ENCODE measurements around the gene NAALAD2. TPM values are rescaled to one million over a fixed set of nuclear protein-coding genes. Genes with fewer than 3 reads are reported as not detected.
"Not testable (repeated sequence)": the region's sequence is repeated elsewhere in the genome, so short reads cannot be mapped to it uniquely, and the experiment has no call there.

The NAALAD2 gene
- total and polyA plus RNA-seq, 8 donors, result 0.13 to 1.8 (median 0.35) TPM

DNA sequence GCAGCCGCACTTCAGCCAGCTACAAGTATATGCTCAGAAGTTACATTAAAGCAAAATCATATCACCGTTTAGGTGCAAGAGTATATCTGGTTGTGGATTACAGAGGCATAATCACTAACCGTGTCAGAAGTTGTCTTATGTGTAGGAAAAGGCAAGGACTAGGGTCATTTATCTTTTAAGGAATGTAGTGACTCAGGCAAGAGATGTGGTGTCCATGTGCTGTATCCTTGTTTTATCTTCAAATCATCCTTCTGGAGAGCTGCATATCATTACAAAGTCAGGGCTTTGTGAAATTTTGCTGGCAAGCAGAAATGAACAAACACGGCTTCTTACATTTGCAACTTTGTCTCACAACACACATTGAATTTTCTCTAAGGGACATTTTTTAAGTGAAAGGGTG, 101.1 kb downstream of the NAALAD2 start:
- H3K4me3 ChIP-seq, result no peak overlapping the region
- TF ChIP-seq, protein P1, sequence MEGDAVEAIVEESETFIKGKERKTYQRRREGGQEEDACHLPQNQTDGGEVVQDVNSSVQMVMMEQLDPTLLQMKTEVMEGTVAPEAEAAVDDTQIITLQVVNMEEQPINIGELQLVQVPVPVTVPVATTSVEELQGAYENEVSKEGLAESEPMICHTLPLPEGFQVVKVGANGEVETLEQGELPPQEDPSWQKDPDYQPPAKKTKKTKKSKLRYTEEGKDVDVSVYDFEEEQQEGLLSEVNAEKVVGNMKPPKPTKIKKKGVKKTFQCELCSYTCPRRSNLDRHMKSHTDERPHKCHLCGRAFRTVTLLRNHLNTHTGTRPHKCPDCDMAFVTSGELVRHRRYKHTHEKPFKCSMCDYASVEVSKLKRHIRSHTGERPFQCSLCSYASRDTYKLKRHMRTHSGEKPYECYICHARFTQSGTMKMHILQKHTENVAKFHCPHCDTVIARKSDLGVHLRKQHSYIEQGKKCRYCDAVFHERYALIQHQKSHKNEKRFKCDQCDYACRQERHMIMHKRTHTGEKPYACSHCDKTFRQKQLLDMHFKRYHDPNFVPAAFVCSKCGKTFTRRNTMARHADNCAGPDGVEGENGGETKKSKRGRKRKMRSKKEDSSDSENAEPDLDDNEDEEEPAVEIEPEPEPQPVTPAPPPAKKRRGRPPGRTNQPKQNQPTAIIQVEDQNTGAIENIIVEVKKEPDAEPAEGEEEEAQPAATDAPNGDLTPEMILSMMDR (IDR thresholded peaks at IDR 0.05), result no peak
- ATAC-seq (no peak), FAIRE-seq (no peak), DNase-seq (no peak)
- no peaks in the 10 kb centered on the region for H3K4me1 ChIP-seq
- no peaks in the 10 kb centered on the region for H3K36me3 ChIP-seq
- no peak overlapping the region for H3K27ac ChIP-seq
- H3K9me3 ChIP-seq, result no peaks in the 10 kb centered on the region
- 76 to 77% methylated on average over 4 of the region's 4 CpGs for WGBS, 2 donors
- intact Hi-C loops (cut with DNase I), result no loop called here
- peaks cover 0 to 4% (median 0%) of the 10 kb centered on the region in 4 donors for H3K27me3 ChIP-seq

DNA sequence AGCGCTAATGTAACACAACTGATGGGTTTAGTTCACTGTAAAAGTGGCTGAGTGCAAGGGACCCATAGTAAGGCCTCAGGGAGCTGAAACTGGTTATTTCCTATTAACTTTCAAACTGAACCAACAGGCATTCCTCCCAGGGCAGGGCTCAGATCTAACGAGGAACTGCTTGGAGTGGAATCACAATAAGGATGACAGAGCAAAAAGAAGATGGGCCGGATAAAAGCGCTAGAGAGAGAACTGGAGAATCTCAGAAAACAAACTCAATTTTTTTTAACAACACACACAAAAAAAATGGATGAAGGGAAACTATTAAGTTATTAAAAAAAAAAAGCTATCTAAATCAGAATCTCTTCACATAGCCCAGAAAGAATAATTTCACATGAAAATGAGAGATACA, 102.5 kb downstream of the NAALAD2 start:
- Histone ChIP-seq H3K27me3 (peaks cover 0 to 4% (median 0%) of the 10 kb centered on the region in 4 donors), H3K9me3 (no peaks in the 10 kb centered on the region), H3K36me3 (no peaks in the 10 kb centered on the region), H3K4me1 (no peaks in the 10 kb centered on the region), H3K4me3 (no peak overlapping the region), H3K27ac (no peak overlapping the region)
- TF ChIP-seq, protein P1 (IDR thresholded peaks at IDR 0.05), result no peak
- 71 to 84% methylated on average over 4 of the region's 4 CpGs for WGBS, 2 donors
- FAIRE-seq, result no peak
- intact Hi-C loops (cut with DNase I), result no loop called here
- ATAC-seq, result no peak
- no peak for DNase-seq

DNA sequence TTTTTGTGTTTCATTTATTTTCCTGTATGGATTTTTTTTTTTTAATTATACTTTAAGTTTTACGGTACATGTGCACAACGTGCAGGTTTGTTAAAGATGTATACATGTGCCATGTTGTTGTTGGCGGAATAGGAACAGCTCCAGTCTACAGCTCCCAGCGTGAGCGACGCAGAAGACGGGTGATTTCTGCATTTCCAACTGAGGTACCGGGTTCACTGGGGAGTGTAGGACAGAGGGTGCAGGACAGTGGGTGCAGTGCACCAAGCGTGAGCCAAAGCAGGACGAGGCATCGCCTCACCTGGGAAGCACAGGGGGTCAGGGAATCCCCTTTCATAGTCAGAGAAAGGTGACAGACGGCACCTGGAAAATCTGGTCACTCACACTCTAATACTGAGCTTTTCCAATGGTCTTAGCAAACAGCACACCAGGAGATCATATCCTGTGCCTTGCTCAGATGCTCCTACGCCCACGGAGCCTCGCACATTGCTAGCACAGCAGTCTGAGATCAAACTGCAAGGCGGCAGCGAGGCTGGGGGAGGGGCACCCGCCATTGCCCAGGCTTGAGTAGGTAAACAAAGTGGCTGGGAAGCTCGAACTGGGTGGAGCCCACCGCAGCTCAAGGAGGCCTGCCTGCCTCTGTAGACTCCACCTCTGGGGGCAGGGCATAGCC, 105.6 kb downstream of the NAALAD2 start:
- H3K36me3 ChIP-seq; H3K27ac ChIP-seq; H3K9me3 ChIP-seq; FAIRE-seq; H3K27me3 ChIP-seq; DNase-seq; ATAC-seq; H3K4me1 ChIP-seq; H3K4me3 ChIP-seq; intact Hi-C loops (cut with DNase I): not testable (repeated sequence)
- 67 to 88% methylated on average over 17 to 19 of the region's 20 CpGs for WGBS, 2 donors

DNA sequence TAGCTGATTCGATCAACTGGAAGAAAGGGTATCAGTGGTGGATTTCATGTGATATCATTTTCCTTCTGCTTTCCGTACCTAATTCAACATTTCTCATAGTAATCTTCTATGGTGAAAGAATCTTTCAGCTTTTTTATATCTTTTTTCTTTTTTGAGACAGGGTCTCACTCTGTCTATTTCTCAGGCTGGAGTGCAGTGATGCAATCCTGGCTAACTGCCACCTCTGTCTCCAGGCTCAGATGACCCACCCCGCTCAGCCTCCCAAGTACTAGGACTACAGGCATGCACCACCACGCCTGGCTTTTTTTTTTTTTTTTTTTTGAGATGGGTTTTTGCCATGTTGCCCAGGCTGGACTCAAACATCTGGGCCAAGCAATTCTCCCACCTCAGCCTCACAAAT, 107.0 kb downstream of the NAALAD2 start:
- FAIRE-seq (no peak), DNase-seq (no peak), ATAC-seq (no peak)
- Histone ChIP-seq H3K27ac (no peak overlapping the region), H3K9me3 (no peaks in the 10 kb centered on the region), H3K4me1 (no peaks in the 10 kb centered on the region), H3K36me3 (no peaks in the 10 kb centered on the region), H3K4me3 (no peak overlapping the region), H3K27me3 (peaks cover 0 to 4% (median 0%) of the 10 kb centered on the region in 4 donors)
- 47 to 60% methylated on average over 4 of the region's 4 CpGs for WGBS, 2 donors
- TF ChIP-seq, protein P1 (IDR thresholded peaks at IDR 0.05), result no peak
- intact Hi-C loops (cut with DNase I), result no loop called here

Other genes starting within 250 kb of the NAALAD2 start
- not detected for gene TRIM49D1, start 212.4 kb upstream of the NAALAD2 start, total RNA-seq
- gene TRIM49D1, start 212.4 kb upstream of the NAALAD2 start, polyA plus RNA-seq, result not detected
- not detected for gene TRIM49D2, start 210.6 kb upstream of the NAALAD2 start, total RNA-seq
- gene TRIM49D2, start 210.6 kb upstream of the NAALAD2 start, polyA plus RNA-seq, result not detected
- gene TRIM64, start 168.6 kb upstream of the NAALAD2 start, total RNA-seq, result not detected
- not detected for gene TRIM64, start 168.6 kb upstream of the NAALAD2 start, polyA plus RNA-seq
- not detected for gene TRIM49C, start 103.6 kb upstream of the NAALAD2 start, total RNA-seq
- under 1 TPM in 1 of 2 donors, not detected in 1; 0.05 TPM for gene TRIM49C, start 103.6 kb upstream of the NAALAD2 start, polyA plus RNA-seq
- gene UBTFL1, start 48.7 kb upstream of the NAALAD2 start, total RNA-seq, result not detected
- not detected for gene UBTFL1, start 48.7 kb upstream of the NAALAD2 start, polyA plus RNA-seq
- 10 to 100 TPM in 3 of 6 donors, 1 to 10 TPM in 3; 6.0 to 16.6 (median 9.8) TPM for gene CHORDC1, start 88.4 kb downstream of the NAALAD2 start, total RNA-seq
- gene CHORDC1, start 88.4 kb downstream of the NAALAD2 start, polyA plus RNA-seq, result 10 to 100 TPM; 13.5 to 17.3 TPM